H1 (cell line): ENCODE measurements around the gene CFAP92.

Experiments used
- ATF3 ChIP-seq: IDR thresholded peaks from 2 replicates; pipeline ENCODE4 v1.6.1; 2011; ENCODE audit warnings: low read depth, mild to moderate bottlenecking, low read length; ENCODE audit not compliant: insufficient read depth
- CTBP2 ChIP-seq: IDR thresholded peaks from 2 replicates; pipeline ENCODE4 v1.7.0; 2011; ENCODE audit warnings: borderline replicate concordance, mild to moderate bottlenecking, moderate library complexity, mixed read lengths, low read length; ENCODE audit not compliant: insufficient read depth, insufficient read length
- CTCF ChIP-seq, 3 experiments: IDR thresholded peaks; 1 replicate in 2 of 3; 2 replicates in 1 of 3; pipeline versions ENCODE4 v1.5.1 to v1.6.1; 2011; ENCODE audit warnings: low read length in 3 of 3, mild to moderate bottlenecking in 3 of 3, inconsistent platforms in 2 of 3, low read depth in 1 of 3, moderate library complexity in 1 of 3; ENCODE audit not compliant: insufficient read depth in 1 of 3; ENCODE audit errors: control extremely low read depth in 1 of 3
- EZH2 ChIP-seq: fragments of 200-600 bp; sonication (generic); IDR thresholded peaks from 2 replicates; pipeline ENCODE4 v1.7.1; 2012; ENCODE audit warnings: low read depth, mild to moderate bottlenecking, moderate library complexity, low read length, inconsistent platforms; ENCODE audit not compliant: severe bottlenecking
- FOSL1 ChIP-seq: IDR thresholded peaks from 2 replicates; pipeline ENCODE4 v1.6.1; 2011; ENCODE audit warnings: mild to moderate bottlenecking, low read depth, low read length, moderate library complexity; ENCODE audit not compliant: insufficient read depth
- POLR2A ChIP-seq, 2 experiments: IDR thresholded peaks; 1 replicate in 1 of 2; 2 replicates in 1 of 2; pipeline ENCODE4 v1.6.1; 2011; ENCODE audit warnings: low read depth in 2 of 2, low read length in 2 of 2, mild to moderate bottlenecking in 2 of 2; ENCODE audit errors: control extremely low read depth in 1 of 2
- POLR2AphosphoS5 ChIP-seq: IDR thresholded peaks from 2 replicates; pipeline ENCODE4 v1.6.1; 2011; ENCODE audit warnings: low read depth, low read length
- SP4 ChIP-seq: IDR thresholded peaks from 2 replicates; pipeline ENCODE4 v1.6.1; 2012; ENCODE audit warnings: low read length, inconsistent platforms

- no peak for TF ChIP-seq POLR2A (IDR thresholded peaks at IDR 0.05; ENCODE audit: control extremely low read depth in 1 of 2, low read depth in 2 of 2, low read length in 2 of 2)
- no peak for TF ChIP-seq EZH2
- no peak for TF ChIP-seq CTCF (IDR thresholded peaks at IDR 0.05; ENCODE audit: control extremely low read depth in 1 of 3, insufficient read depth in 1 of 3, low read depth in 1 of 3, low read length in 3 of 3)
- TF ChIP-seq CTBP2: no peak
- no peak for TF ChIP-seq FOSL1
- no peak for TF ChIP-seq SP4
- no peak for TF ChIP-seq ATF3
- TF ChIP-seq POLR2AphosphoS5: no peak
Observed at GRCh38 chr3:128911911-128912310, 82.0 kb downstream of the CFAP92 start.
